SU-DHL-6 (cell line): ENCODE data around the gene NCR2.

Experiments
- EZH2phosphoT487 ChIP-seq: fragments of 200-600 bp; sonication (generic), shearing (Covaris generic); conservative IDR thresholded peaks from 2 replicates; pipeline ENCODE4 v1.6.1; 2018; ENCODE audit warnings: mild to moderate bottlenecking, antibody characterized with exemption, low read length, moderate library complexity, mixed read lengths
- TF ChIP-seq, protein P1 (sequence below): fragments of 200-600 bp; sonication (generic); IDR thresholded peaks from one replicate; pipeline ENCODE4 v1.5.1; 2017; ENCODE audit warnings: antibody characterized with exemption, mild to moderate bottlenecking, low read length, moderate library complexity; ENCODE audit not compliant: insufficient read depth, poor library complexity, severe bottlenecking

DNA sequence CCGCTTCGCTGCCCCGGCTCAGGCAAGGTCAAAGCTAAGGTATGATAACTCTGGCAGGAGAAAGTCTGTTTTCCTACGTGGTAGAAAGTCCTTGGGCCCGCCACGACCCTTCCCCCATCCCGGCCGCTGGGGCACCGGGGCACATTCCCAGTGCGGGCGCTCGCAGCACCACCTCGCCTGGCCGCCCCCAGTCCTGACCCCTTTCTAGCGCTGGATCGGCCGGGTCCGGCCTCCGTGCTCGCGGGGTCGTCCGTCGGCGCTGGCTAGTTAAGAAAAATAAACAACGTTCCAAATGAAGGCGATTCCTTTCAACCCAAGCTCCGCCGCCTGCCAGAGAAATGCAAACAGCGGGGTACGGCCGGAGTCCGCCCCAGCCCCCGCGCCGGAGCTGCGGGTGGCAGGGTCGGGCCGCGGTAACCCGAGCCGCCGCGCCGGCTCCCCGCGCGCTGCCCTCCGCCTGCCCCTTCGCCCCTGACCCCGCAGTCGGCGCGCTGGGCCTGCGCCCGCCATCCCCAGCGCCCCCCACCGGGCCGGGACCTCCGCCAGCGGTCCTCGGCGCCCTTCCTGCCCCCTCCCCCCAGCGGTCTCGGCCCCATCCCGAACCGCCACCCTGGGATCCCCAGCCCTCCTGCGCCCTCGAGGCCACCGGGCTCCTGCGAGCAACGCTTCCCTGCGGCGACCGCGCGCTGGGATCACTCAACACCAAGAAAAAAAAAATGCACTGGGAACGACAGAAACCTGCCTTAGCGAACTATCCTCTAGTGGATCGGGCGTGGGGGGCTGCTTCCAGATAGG lies 37.6 kb downstream of the NCR2 start:
- TF ChIP-seq, protein P1, sequence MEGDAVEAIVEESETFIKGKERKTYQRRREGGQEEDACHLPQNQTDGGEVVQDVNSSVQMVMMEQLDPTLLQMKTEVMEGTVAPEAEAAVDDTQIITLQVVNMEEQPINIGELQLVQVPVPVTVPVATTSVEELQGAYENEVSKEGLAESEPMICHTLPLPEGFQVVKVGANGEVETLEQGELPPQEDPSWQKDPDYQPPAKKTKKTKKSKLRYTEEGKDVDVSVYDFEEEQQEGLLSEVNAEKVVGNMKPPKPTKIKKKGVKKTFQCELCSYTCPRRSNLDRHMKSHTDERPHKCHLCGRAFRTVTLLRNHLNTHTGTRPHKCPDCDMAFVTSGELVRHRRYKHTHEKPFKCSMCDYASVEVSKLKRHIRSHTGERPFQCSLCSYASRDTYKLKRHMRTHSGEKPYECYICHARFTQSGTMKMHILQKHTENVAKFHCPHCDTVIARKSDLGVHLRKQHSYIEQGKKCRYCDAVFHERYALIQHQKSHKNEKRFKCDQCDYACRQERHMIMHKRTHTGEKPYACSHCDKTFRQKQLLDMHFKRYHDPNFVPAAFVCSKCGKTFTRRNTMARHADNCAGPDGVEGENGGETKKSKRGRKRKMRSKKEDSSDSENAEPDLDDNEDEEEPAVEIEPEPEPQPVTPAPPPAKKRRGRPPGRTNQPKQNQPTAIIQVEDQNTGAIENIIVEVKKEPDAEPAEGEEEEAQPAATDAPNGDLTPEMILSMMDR = no peak
- TF ChIP-seq EZH2phosphoT487 = no peak
